Esophagus mucosa (tissue), 1 donor: ENCODE data around the gene PPP6R2. TPM values are rescaled to one million over a fixed set of nuclear protein-coding genes. Genes with fewer than 3 reads are reported as not detected.
"Not testable (repeated sequence)": the region's sequence is repeated elsewhere in the genome, so short reads cannot be mapped to it uniquely, and the experiment has no call there.

Experiments used
- ATAC-seq: fragments of 200-7000 bp; cut with Tn5 transposase; one replicate; pipeline ENCODE4 v1.9.1; 2020
- total RNA-seq: library from RNA; stranded (reverse); gene quantifications from one replicate; pipeline ENCODE4 v1.2.4, GENCODE V29; 2023
- donor health status: DM: yes; HTN: yes; CAD: no.

Gene PPP6R2
- total RNA-seq, 1 donor from 2014 or later, result 29.3 TPM

- no peak for ATAC-seq
These were observed 24.3 kb upstream of the PPP6R2 start for GRCh38 chr22:50318698-50319411.

GRCh38 chr22:50319503-50319951 lies 23.6 kb upstream of the PPP6R2 start:
- no peak for ATAC-seq

GRCh38 chr22:50320116-50320515 lies 23.0 kb upstream of the PPP6R2 start:
- no peak for ATAC-seq

- ATAC-seq, result no peak
These were observed 22.3 kb upstream of the PPP6R2 start for GRCh38 chr22:50320671-50321325.

- ATAC-seq, result not testable (repeated sequence)
These were observed 20.6 kb upstream of the PPP6R2 start for GRCh38 chr22:50322382-50323104.

GRCh38 chr22:50323900-50324299 lies 19.2 kb upstream of the PPP6R2 start:
- ATAC-seq, result no peak

- no peak for ATAC-seq
These were observed 17.5 kb upstream of the PPP6R2 start for GRCh38 chr22:50325444-50326224.

- no peak for ATAC-seq
These were observed 16.7 kb upstream of the PPP6R2 start for GRCh38 chr22:50326225-50326955.

- ATAC-seq, result peak; percentile 89
These were observed 16.0 kb upstream of the PPP6R2 start, which contains the start of gene DENND6B for GRCh38 chr22:50326956-50327710. Gene DENND6B (minus strand): TSS chr22:50327012. CDS start chr22:50326988, 24 bp downstream.

DNA sequence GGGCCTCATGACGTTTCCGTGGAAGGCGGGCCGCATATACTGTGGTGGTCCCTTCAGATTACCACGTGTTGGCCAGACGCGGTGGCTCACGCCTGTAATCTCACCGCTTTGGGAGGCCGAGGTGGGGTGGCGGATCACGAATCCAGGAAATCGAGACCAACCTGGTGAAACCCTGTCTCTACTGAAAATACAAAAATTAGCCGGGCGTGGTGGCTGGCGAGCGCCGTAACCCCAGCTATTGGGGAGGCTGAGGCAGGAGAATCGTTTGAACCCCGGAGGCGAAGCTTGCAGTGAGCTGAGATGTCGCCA lies 15.5 kb upstream of the PPP6R2 start:
- no peak for ATAC-seq

DNA sequence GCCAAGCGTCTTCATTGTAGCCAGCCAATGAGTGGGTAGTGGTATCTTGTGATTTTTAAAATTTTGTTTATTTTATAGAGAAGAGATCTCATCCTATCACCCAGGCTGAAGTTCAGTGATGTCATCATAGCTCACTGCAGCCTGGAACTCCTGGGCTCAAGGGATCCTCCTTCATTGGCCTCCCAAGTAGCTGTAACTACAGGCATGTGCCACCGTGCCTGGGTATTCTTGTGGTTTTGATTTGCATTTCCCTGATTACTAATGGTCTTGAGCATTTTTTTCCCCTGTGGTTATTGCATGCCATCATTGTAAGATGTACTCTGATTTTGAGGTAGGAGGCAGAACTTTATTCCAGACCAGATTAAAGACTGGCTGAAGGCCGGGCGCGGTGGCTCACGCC lies 13.9 kb upstream of the PPP6R2 start:
- no peak for ATAC-seq

- not testable (repeated sequence) for ATAC-seq
These were observed 8.7 kb upstream of the PPP6R2 start for GRCh38 chr22:50334433-50334832.

GRCh38 chr22:50337262-50338041 lies 5.7 kb upstream of the PPP6R2 start:
- ATAC-seq, result no peak

DNA sequence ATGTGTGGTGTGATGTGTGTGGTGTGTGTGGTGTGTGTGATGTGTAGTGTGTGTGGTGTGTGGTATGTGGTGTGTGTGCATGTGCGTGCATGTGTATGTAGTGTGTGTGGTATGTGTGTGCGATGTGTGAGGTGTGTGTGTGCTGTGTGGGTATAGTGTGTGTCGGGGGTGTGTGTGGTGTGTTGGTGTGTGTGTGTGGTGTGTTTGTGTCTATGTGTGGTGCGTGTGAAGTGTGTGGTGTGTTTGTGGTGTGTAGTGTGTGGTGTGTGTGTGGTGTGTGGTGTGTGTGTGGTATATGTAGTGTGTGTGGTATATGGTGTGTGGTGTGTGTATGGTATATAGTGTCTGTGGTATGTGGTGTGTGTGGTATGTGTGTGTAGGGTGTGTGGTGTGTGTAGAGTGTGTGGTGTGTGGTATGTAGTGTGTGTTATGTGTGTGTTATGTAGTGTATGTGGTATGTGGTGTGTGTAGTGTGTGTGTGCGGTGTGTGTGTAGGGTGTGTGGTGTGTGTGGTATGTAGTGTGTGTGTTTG lies 5.0 kb upstream of the PPP6R2 start:
- no peak for ATAC-seq

GRCh38 chr22:50338860-50339462 lies 4.2 kb upstream of the PPP6R2 start:
- ATAC-seq, result no peak

- ATAC-seq, result no peak
These were observed 2.9 kb upstream of the PPP6R2 start for GRCh38 chr22:50339945-50340879.

DNA sequence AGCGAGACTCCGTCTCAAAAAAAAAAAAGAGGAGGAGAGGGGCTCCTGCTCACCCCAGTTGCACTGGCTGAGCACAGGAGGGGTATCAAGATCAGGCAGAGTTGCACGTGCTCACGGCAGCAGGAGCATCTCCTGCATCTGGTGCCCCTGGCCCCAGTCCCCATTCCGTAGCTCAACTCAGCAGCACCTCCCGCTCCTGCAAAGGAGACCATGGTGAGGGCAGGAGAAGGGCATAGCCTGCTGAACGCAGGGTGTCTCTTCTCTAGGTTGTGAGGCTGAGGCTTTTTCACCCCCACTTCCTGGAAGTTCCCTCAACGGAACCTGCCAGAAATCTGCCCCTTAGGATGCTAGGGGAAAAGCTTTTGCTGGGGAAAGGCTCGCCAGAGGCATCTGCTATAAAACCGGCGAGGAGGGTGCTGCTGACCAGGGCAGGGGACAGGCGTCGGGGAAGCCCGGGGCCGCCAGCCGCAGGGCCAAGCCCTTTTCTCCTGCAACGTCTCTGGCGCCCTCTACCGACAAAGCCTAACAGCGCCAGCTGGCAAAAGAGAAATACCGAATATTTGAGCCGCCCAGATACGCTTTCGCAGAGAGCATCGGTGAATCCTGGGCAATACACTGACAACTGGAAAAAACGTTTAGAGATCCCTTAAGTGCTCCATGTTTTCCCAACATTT lies 1.0 kb upstream of the PPP6R2 start:
- ATAC-seq, result peak; percentile 65

DNA sequence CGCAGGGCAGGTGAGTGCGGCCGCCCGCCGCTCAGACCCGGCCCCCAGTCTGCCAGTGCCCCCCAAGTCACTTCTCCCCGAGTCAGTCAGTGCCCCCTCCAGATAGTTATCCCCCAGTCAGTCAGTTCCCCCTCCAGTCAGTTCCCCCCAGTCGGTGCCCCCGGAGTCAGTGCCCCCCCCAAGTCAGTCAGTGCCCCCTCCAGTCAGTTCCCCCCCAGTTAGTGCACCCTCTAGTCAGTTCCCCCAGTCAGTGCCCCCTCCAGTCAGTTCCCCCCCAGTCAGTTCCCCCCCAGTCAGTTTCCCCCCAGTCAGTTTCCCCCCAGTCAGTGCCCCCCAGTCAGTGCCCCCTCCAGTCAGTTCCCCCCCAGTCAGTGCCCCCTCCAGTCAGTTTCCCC lies 411 bp downstream of the PPP6R2 start:
- ATAC-seq, result no peak
